Right lobe of liver (tissue), 6 donors: Measurements from ENCODE around the gene MYOM1. TPM values are rescaled to one million over a fixed set of nuclear protein-coding genes. Genes with fewer than 3 reads are reported as not detected.

ENCODE experiments used
- ATAC-seq, 4 donors: fragments of 200-7000 bp; cut with Tn5 transposase; one replicate each; pipeline ENCODE4 v1.9.1; 2020; ENCODE audit warnings: mild to moderate bottlenecking in 4 of 4, moderate library complexity in 4 of 4
- DNase-seq, 3 donors: peaks; one replicate each; pipeline ENCODE4 v3.0.0-alpha.2; 2020
- H3K27ac ChIP-seq, 3 donors: fragments of 200-600 bp; one replicate each; pipeline ENCODE4 v1.8.0; 2022
- H3K27me3 ChIP-seq, 2 donors: fragments of 200-600 bp; one replicate each; pipeline ENCODE4 v1.8.0; 2022
- H3K36me3 ChIP-seq, 4 donors: fragments of 200-600 bp; sonication (generic) in 1 of 4; one replicate each; pipeline versions ENCODE4 v1.5.1 to v1.8.0; 2017 to 2022; ENCODE audit warnings: control low read depth in 1 of 4
- H3K4me1 ChIP-seq, 4 donors: fragments of 200-600 bp; sonication (generic) in 1 of 4; one replicate each; pipeline versions ENCODE4 v1.5.1 to v1.8.0; 2017 to 2022; ENCODE audit warnings: control low read depth in 1 of 4
- H3K4me3 ChIP-seq, 3 donors: fragments of 200-600 bp; one replicate each; pipeline ENCODE4 v1.8.0; 2022
- H3K9me3 ChIP-seq, 4 donors: fragments of 200-600 bp; sonication (generic) in 1 of 4; one replicate each; pipeline versions ENCODE4 v1.5.1 to v1.8.0; 2017 to 2022; ENCODE audit warnings: control low read depth in 1 of 4
- CTCF ChIP-seq, 4 donors: fragments of 200-600 bp in 3 of 4; fragments of 450-650 bp in 1 of 4; IDR thresholded peaks; one replicate each; pipeline versions ENCODE4 v1.5.1 to v1.8.0; 2016 to 2022; ENCODE audit warnings: antibody characterized with exemption in 4 of 4, mild to moderate bottlenecking in 2 of 4
- POLR2A ChIP-seq: fragments of 450-650 bp; IDR thresholded peaks from one replicate; pipeline ENCODE4 v1.6.1; 2017; ENCODE audit warnings: antibody characterized with exemption, mild to moderate bottlenecking
- WGBS: methylation state at CpG from one replicate; pipeline ENCODE4 v1.1.6; 2018; ENCODE audit warnings: low coverage, low lambda C conversion rate; ENCODE audit not compliant: insufficient coverage; ENCODE audit errors: missing lambda C conversion rate; 5-methylcytosine and 5-hydroxymethylcytosine counted together
- intact Hi-C, 2 donors: fragments of 100-400 bp; cut with DNase I; formaldehyde crosslinking; loops; one replicate each; pipeline versions ENCODE4 v1.11.2 to v1.14.1; 2022
- total RNA-seq, 6 experiments: library from RNA; depleted of rRNA in 2 of 6; stranded (reverse); fragments of >200 nt in 2 of 6; fragmentation: NEBNext Ultra II Directional in 3 of 6; extraction: Animal tissue kit (Norgen Biotek cat#: 25700) in 3 of 6; gene quantifications; one replicate each; pipeline versions ENCODE4 v1.1.0 to v1.2.4, GENCODE V29; 2016 to 2023
- donor health status: DM: no; HTN: yes; CAD: no.
- donor health status: DM: no; HTN: no; CAD: no.
- donor health status: DM: no; HTN: no; CAD: no.
- donor health status: DM: no; HTN: yes; CAD: no.
- donor health status: DM: no; HTN: yes; CAD: no.

The MYOM1 gene
- total RNA-seq, 6 experiments from 2014 or later, result 3.1 to 64.5 (median 19.1) TPM

- peaks cover 0 to 36% (median 15%) of the 10 kb centered on the region in 4 donors for H3K36me3 ChIP-seq
- intact Hi-C loops, result no loop called here
- H3K27me3 ChIP-seq, result no peaks in the 10 kb centered on the region
- WGBS, result 80% methylated on average over 3 of the region's 3 CpGs
- no peaks in the 10 kb centered on the region for H3K9me3 ChIP-seq
- H3K4me3 ChIP-seq, result no peak overlapping the region
- peaks cover 0 to 2% (median 0%) of the 10 kb centered on the region in 4 donors for H3K4me1 ChIP-seq
- no peak for DNase-seq
- no peak for ATAC-seq
- TF ChIP-seq CTCF (IDR thresholded peaks at IDR 0.05) (no peak), POLR2A (no peak)
- H3K27ac ChIP-seq, result no peak overlapping the region
Measured at GRCh38 chr18:3084206-3084605, 135.6 kb downstream of the MYOM1 start.

- Histone ChIP-seq H3K9me3 (no peaks in the 10 kb centered on the region), H3K4me3 (no peak overlapping the region), H3K27ac (no peak overlapping the region), H3K36me3 (peaks cover 0 to 36% (median 16%) of the 10 kb centered on the region in 4 donors), H3K27me3 (no peaks in the 10 kb centered on the region), H3K4me1 (no peaks in the 10 kb centered on the region)
- TF ChIP-seq POLR2A (no peak), CTCF (IDR thresholded peaks at IDR 0.05) (no peak)
- intact Hi-C loops, result no loop called here
- 62% methylated on average over 3 of the region's 3 CpGs for WGBS
- ATAC-seq (no peak), DNase-seq (no peak)
Measured at GRCh38 chr18:3083766-3084165, 136.0 kb downstream of the MYOM1 start.

- ATAC-seq, result no peak
Measured at GRCh38 chr18:3081584-3081991, 138.2 kb downstream of the MYOM1 start.

GRCh38 chr18:3079653-3080052, 140.1 kb downstream of the MYOM1 start:
- TF ChIP-seq CTCF (IDR thresholded peaks at IDR 0.05) (no peak), POLR2A (no peak)
- intact Hi-C loops, result loop anchor here in 1 of 2 donors (10.0 kb wide), 1 partner anchor 155 kb away; no protein-coding TSS in a partner anchor
- ATAC-seq (no peak), DNase-seq (no peak)
- no peaks in the 10 kb centered on the region for H3K9me3 ChIP-seq
- no peaks in the 10 kb centered on the region for H3K27me3 ChIP-seq
- 85% methylated on average over 4 of the region's 4 CpGs for WGBS
- no peak overlapping the region for H3K4me3 ChIP-seq
- H3K27ac ChIP-seq, result no peak overlapping the region
- H3K4me1 ChIP-seq, result no peaks in the 10 kb centered on the region
- peaks cover 0 to 35% (median 15%) of the 10 kb centered on the region in 4 donors for H3K36me3 ChIP-seq

More at GRCh38 chr18:3081584-3081991, 138.2 kb downstream of the MYOM1 start:
- H3K36me3 ChIP-seq, result peaks cover 0 to 46% (median 14%) of the 10 kb centered on the region in 4 donors
- intact Hi-C loops, result no loop called here
- no peaks in the 10 kb centered on the region for H3K9me3 ChIP-seq
- 68% methylated on average over 3 of the region's 3 CpGs for WGBS
- H3K4me1 ChIP-seq, result no peaks in the 10 kb centered on the region
- no peak for DNase-seq
- no peak for TF ChIP-seq CTCF (IDR thresholded peaks at IDR 0.05)
- no peak for TF ChIP-seq POLR2A
- H3K27ac ChIP-seq, result no peak overlapping the region
- H3K27me3 ChIP-seq, result no peaks in the 10 kb centered on the region
- H3K4me3 ChIP-seq, result no peak overlapping the region
